ENCODE data around the gene WFS1. TPM values are rescaled to one million over a fixed set of nuclear protein-coding genes. Genes with fewer than 3 reads are reported as not detected.

Gene WFS1
- total RNA-seq, 1 donor from 2014 or later = 104 TPM

DNA sequence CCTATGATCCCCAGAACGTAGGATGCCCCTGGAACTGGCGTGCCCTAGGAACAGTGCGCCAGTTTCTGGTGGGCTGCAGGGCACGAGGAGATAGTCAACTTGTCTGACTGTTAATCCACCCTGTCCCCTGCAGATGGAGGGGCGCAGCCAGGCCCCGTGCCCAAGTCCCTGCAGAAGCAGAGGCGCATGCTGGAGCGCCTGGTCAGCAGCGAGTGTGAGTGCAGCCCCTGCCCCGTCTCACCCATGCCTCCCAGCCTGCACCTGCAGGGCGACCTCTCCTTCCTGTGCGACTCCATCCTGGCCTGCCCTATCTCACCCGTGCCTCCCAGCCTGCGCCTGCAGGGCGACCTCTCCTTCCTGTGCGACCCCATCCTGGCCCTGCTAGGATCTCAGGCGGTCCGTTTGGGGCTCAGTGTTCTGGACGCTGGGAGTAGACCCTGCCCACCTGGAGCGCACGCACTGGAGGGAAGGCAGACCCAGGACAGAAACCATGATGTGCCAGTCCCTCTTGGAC lies 22.2 kb downstream of the WFS1 start:
- DNase-seq = no peak
- Histone ChIP-seq H3K36me3 (peaks cover 100% of the 10 kb centered on the region), H3K4me3 (no peak overlapping the region), H3K9me3 (replicated peaks) (no peaks in the 10 kb centered on the region), H3K27me3 (ENCODE audit: low read depth) (no peaks in the 10 kb centered on the region), H3K4me1 (peaks cover 11% of the 10 kb centered on the region), H3K27ac (replicated peaks) (no peak overlapping the region)
- TF ChIP-seq, protein P1, sequence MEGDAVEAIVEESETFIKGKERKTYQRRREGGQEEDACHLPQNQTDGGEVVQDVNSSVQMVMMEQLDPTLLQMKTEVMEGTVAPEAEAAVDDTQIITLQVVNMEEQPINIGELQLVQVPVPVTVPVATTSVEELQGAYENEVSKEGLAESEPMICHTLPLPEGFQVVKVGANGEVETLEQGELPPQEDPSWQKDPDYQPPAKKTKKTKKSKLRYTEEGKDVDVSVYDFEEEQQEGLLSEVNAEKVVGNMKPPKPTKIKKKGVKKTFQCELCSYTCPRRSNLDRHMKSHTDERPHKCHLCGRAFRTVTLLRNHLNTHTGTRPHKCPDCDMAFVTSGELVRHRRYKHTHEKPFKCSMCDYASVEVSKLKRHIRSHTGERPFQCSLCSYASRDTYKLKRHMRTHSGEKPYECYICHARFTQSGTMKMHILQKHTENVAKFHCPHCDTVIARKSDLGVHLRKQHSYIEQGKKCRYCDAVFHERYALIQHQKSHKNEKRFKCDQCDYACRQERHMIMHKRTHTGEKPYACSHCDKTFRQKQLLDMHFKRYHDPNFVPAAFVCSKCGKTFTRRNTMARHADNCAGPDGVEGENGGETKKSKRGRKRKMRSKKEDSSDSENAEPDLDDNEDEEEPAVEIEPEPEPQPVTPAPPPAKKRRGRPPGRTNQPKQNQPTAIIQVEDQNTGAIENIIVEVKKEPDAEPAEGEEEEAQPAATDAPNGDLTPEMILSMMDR (IDR thresholded peaks at IDR 0.05; ENCODE audit: borderline replicate concordance) = no peak
- intact Hi-C loops (cut with micrococcal nuclease) = no loop called here

DNA sequence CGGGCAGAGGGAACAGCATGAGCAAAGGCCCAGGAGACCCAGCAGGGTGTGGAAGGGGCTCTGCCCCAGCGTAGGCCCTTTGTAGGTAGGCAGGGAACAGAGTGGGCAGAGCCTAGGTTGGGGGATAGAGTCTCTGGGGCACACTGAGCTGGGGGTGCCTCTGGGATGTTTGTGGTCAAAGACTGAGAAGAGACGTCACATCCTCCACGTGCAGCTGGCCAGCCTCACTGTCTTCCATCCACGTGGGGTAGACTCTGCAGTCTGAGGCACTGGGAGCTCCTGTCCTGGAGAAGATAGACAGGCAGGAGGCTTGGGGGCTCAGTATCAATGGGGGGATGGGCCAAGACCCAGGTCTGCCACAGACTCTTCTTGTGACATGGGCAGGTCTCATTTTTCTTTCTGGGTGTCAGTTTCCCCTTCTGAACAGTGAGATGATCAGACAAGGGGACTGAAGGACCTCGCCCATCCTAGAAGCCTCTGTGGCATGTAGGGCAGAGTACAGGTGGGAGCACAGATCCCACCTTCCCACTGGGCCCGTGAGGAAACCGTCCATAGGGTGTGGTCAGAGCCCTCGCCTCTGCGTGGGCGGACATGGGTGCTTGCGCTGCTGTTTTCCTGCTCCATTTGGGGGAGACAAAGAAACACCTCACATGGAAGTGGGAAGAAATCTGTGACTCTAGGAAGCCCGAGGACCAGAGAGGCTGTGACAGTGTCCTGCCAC lies 22.9 kb downstream of the WFS1 start:
- Histone ChIP-seq H3K27me3 (ENCODE audit: low read depth) (no peaks in the 10 kb centered on the region), H3K36me3 (peaks cover 99% of the 10 kb centered on the region), H3K9me3 (replicated peaks) (no peaks in the 10 kb centered on the region), H3K4me1 (peaks cover 4% of the 10 kb centered on the region), H3K4me3 (no peak overlapping the region), H3K27ac (replicated peaks) (no peak overlapping the region)
- DNase-seq = no peak
- intact Hi-C loops (cut with micrococcal nuclease) = no loop called here
- TF ChIP-seq, protein P1 (IDR thresholded peaks at IDR 0.05; ENCODE audit: borderline replicate concordance) = no peak

DNA sequence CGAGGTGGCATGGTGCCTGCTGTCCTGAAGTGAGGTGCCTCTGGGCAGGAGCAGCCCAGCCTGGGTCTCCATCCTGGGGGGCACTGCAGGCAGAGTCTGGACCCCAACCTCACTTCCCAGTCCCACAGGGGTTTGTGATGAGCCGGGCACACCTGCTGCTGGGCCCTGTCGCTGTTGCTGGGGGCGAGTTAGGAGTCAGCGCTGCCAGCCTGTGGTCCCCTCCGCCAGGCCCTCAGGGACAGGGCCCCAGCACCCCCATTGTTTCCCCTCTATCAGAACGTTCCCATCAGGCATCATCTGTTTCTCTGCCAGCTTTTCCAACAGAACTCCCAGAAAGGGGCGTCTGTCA lies 23.4 kb downstream of the WFS1 start:
- H3K27ac ChIP-seq (replicated peaks) = no peak overlapping the region
- peaks cover 99% of the 10 kb centered on the region for H3K36me3 ChIP-seq
- DNase-seq = no peak
- H3K9me3 ChIP-seq (replicated peaks) = no peaks in the 10 kb centered on the region
- H3K4me3 ChIP-seq = no peak overlapping the region
- no peaks in the 10 kb centered on the region for H3K27me3 ChIP-seq (ENCODE audit: low read depth)
- intact Hi-C loops (cut with micrococcal nuclease) = no loop called here
- TF ChIP-seq, protein P1 (IDR thresholded peaks at IDR 0.05; ENCODE audit: borderline replicate concordance) = no peak
- H3K4me1 ChIP-seq = no peaks in the 10 kb centered on the region

DNA sequence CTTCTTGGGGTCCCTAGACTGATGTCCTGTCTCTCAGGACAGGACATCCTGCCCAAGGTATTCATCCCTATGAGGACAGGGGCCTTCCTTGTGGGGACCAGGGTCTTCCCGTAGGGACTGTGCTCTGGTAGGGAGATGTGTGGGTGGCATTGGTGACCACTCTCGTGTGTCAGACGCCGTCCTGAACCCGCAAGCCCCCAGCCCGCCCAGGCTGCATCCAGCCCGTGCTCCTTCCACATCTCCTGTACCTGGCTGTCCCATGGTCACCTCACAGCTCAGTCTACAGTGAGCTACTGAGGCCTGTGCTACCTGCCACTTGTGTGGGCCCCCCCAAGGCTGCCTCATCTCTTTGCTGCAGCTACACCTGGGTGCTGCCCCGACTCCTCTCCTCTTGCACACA lies 24.0 kb downstream of the WFS1 start:
- TF ChIP-seq, protein P1 (IDR thresholded peaks at IDR 0.05; ENCODE audit: borderline replicate concordance) = no peak
- intact Hi-C loops (cut with micrococcal nuclease) = no loop called here

DNA sequence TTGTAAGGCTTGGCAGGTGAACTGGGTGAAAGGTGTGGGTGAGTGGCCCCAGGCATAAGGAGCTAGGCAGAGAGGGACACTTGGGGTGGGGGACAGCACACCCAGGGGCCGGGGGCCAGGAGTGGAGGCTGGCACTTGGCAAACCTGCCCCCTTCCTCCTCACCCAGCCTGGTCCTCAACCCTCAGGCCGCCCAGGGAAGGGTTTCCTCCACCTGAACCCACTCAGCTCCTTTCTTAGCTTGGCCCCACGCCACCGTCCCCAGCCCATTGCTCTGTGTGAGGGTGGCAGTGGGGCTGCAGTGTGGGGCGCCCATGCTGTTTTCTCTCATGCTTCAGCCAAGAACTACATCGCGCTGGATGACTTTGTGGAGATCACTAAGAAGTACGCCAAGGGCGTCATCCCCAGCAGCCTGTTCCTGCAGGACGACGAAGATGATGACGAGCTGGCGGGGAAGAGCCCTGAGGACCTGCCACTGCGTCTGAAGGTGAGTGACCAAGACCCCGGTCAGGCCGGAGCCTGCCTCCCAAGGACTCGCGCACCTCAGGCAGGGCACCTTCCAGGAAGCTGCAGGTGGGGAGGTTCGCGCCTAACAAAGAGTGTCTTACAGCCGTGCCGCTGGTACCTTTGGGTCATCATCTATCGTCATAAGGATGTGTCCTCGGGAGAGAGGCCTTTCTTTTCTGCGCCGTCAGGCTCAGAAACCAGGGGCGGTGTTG lies 25.2 kb downstream of the WFS1 start:
- Histone ChIP-seq H3K9me3 (replicated peaks) (no peaks in the 10 kb centered on the region), H3K4me3 (no peak overlapping the region), H3K27ac (replicated peaks) (no peak overlapping the region), H3K27me3 (ENCODE audit: low read depth) (no peaks in the 10 kb centered on the region), H3K4me1 (no peaks in the 10 kb centered on the region), H3K36me3 (peaks cover 92% of the 10 kb centered on the region)
- intact Hi-C loops (cut with micrococcal nuclease) = no loop called here
- TF ChIP-seq, protein P1 (IDR thresholded peaks at IDR 0.05; ENCODE audit: borderline replicate concordance) = no peak
- DNase-seq = no peak

More for the DNA sequence above, 24.0 kb downstream of the WFS1 start:
- DNase-seq = no peak
- Histone ChIP-seq H3K27me3 (ENCODE audit: low read depth) (no peaks in the 10 kb centered on the region), H3K9me3 (replicated peaks) (no peaks in the 10 kb centered on the region), H3K27ac (replicated peaks) (no peak overlapping the region), H3K4me3 (no peak overlapping the region), H3K4me1 (no peaks in the 10 kb centered on the region), H3K36me3 (peaks cover 99% of the 10 kb centered on the region)
